GM23338 (cell line): ENCODE results near the gene TMCC1. TPM values are rescaled to one million over a fixed set of nuclear protein-coding genes. Genes with fewer than 3 reads are reported as not detected.

Source experiments
- ATAC-seq: fragments of 200-7000 bp; cut with Tn5 transposase; 3 replicates; pipeline ENCODE4 v1.9.1; 2020
- DNase-seq: peaks from one replicate; pipeline ENCODE4 v3.0.0-alpha.2; 2015; ENCODE audit warnings: low spot score
- H2AFZ ChIP-seq: fragments of 200-600 bp; sonication (generic); 2 replicates; pipeline ENCODE4 v1.8.0; 2016; ENCODE audit warnings: antibody characterized with exemption, mild to moderate bottlenecking, moderate library complexity
- H3F3A ChIP-seq: fragments of 200-600 bp; sonication (generic); replicated peaks from 2 replicates; pipeline ENCODE4 v1.8.0; 2017; ENCODE audit warnings: antibody characterized with exemption, mixed run types, low read depth
- H3K27ac ChIP-seq: fragments of 200-600 bp; sonication (generic); 2 replicates; pipeline ENCODE4 v1.6.1; 2016; ENCODE audit warnings: low read depth
- H3K27me3 ChIP-seq: fragments of 200-600 bp; sonication (generic); 2 replicates; pipeline ENCODE4 v1.8.0; 2016; ENCODE audit warnings: mild to moderate bottlenecking, mixed run types, moderate library complexity; ENCODE audit not compliant: insufficient read depth
- H3K36me3 ChIP-seq: fragments of 200-600 bp; sonication (generic); 2 replicates; pipeline ENCODE4 v1.8.0; 2016; ENCODE audit warnings: mild to moderate bottlenecking; ENCODE audit not compliant: insufficient read depth
- H3K4me1 ChIP-seq: fragments of 200-600 bp; sonication (generic); 2 replicates; pipeline ENCODE4 v1.8.0; 2016; ENCODE audit warnings: mild to moderate bottlenecking, moderate library complexity; ENCODE audit not compliant: insufficient read depth
- H3K4me2 ChIP-seq: fragments of 200-600 bp; sonication (generic); 2 replicates; pipeline ENCODE4 v1.7.1; 2017; ENCODE audit warnings: mixed run types
- H3K4me3 ChIP-seq: fragments of 200-600 bp; sonication (generic); 2 replicates; pipeline ENCODE4 v1.6.1; 2016; ENCODE audit warnings: mixed run types
- H3K79me2 ChIP-seq: fragments of 200-600 bp; sonication (generic); replicated peaks from 2 replicates; pipeline ENCODE4 v1.8.0; 2017; ENCODE audit warnings: mild to moderate bottlenecking; ENCODE audit not compliant: insufficient read depth
- H3K9me2 ChIP-seq: fragments of 200-600 bp; sonication (generic); 2 replicates; pipeline ENCODE4 v1.8.0; 2017; ENCODE audit not compliant: insufficient read depth
- H4K20me1 ChIP-seq: fragments of 200-600 bp; sonication (generic); replicated peaks from 2 replicates; pipeline ENCODE4 v1.8.0; 2017; ENCODE audit warnings: mild to moderate bottlenecking; ENCODE audit not compliant: insufficient read depth
- H3K27ac Mint-ChIP-seq: 2 replicates; pipeline ENCODE4 v1.8.0; 2020; ENCODE audit warnings: inconsistent platforms, mild to moderate bottlenecking, moderate library complexity, mixed read lengths
- H3K27me3 Mint-ChIP-seq: 3 replicates; pipeline ENCODE4 v1.8.0; 2022; ENCODE audit warnings: low read depth, mild to moderate bottlenecking, moderate library complexity, mixed read lengths, inconsistent platforms; ENCODE audit not compliant: insufficient read depth, poor library complexity
- H3K36me3 Mint-ChIP-seq: 3 replicates; pipeline ENCODE4 v1.8.0; 2021; ENCODE audit warnings: low read depth, mild to moderate bottlenecking, inconsistent platforms, moderate library complexity, mixed read lengths
- H3K4me1 Mint-ChIP-seq: 3 replicates; pipeline ENCODE4 v1.8.0; 2020; ENCODE audit warnings: mild to moderate bottlenecking, inconsistent platforms, mixed read lengths
- H3K4me3 Mint-ChIP-seq: 3 replicates; pipeline ENCODE4 v1.8.0; 2021; ENCODE audit warnings: moderate library complexity, mild to moderate bottlenecking, inconsistent platforms, mixed read lengths
- H3K9me3 Mint-ChIP-seq: 3 replicates; pipeline ENCODE4 v1.8.0; 2020; ENCODE audit warnings: moderate library complexity, mild to moderate bottlenecking, inconsistent platforms, mixed read lengths
- CREB1 ChIP-seq: fragments of 250-450 bp; sonication (Bioruptor Pico); IDR thresholded peaks from 2 replicates; pipeline ENCODE4 v1.5.0; 2020; ENCODE audit warnings: low read depth, mild to moderate bottlenecking, moderate library complexity
- ETS1 ChIP-seq: IDR thresholded peaks from 2 replicates; pipeline ENCODE4 v1.6.1; 2016; ENCODE audit warnings: antibody characterized with exemption
- EZH2 ChIP-seq: fragments of 200-600 bp; sonication (generic); IDR thresholded peaks from one replicate; pipeline ENCODE4 v1.8.0; 2017; ENCODE audit warnings: antibody characterized with exemption, mild to moderate bottlenecking, low read depth; ENCODE audit not compliant: unreplicated experiment
- EZH2phosphoT487 ChIP-seq: fragments of 200-600 bp; sonication (generic); IDR thresholded peaks from one replicate; pipeline ENCODE4 v1.8.1; 2018; ENCODE audit warnings: antibody characterized with exemption; ENCODE audit not compliant: unreplicated experiment
- JUNB ChIP-seq: IDR thresholded peaks from one replicate; pipeline ENCODE4 v1.6.1; 2016; ENCODE audit warnings: antibody characterized with exemption; ENCODE audit not compliant: unreplicated experiment
- NANOG ChIP-seq: IDR thresholded peaks from 2 replicates; pipeline ENCODE4 v1.6.1; 2016; ENCODE audit warnings: antibody characterized with exemption, borderline replicate concordance
- POLR2AphosphoS5 ChIP-seq: IDR thresholded peaks from 2 replicates; pipeline ENCODE4 v1.6.1; 2016; ENCODE audit warnings: antibody characterized with exemption, low read depth
- STAT1 ChIP-seq: IDR thresholded peaks from one replicate; pipeline ENCODE4 v1.6.1; 2016; ENCODE audit warnings: antibody characterized with exemption; ENCODE audit not compliant: unreplicated experiment
- ZNF114 ChIP-seq: fragments of 250-450 bp; sonication (Bioruptor Pico); IDR thresholded peaks from 2 replicates; pipeline ENCODE4 v1.5.0; 2020; ENCODE audit warnings: mild to moderate bottlenecking, moderate library complexity
- ZNF331 ChIP-seq: fragments of 250-450 bp; sonication (Bioruptor Pico); IDR thresholded peaks from 2 replicates; pipeline ENCODE4 v1.5.0; 2020; ENCODE audit warnings: low read depth, mild to moderate bottlenecking, moderate library complexity
- polyA plus RNA-seq: library from polyadenylated mRNA; unstranded; fragments of >200 nt; fragmentation: Nextera tagmentation; extraction: Ambion mirVana; gene quantifications from 2 replicates; pipeline ENCODE4 v1.2.1, GENCODE V29; 2016
- total RNA-seq: library from RNA; depleted of rRNA; stranded (reverse); fragments of >200 nt; shearing (Covaris generic); gene quantifications from 2 replicates; pipeline ENCODE4 v1.2.3, GENCODE V29; 2014
- TF ChIP-seq, protein P1 (sequence below): fragments of 250-450 bp; sonication (Bioruptor Pico); IDR thresholded peaks from 2 replicates; pipeline ENCODE4 v1.5.0; 2020; ENCODE audit warnings: mild to moderate bottlenecking, moderate library complexity
- TF ChIP-seq, protein P2 (sequence below): IDR thresholded peaks from one replicate; pipeline ENCODE4 v1.6.1; 2018; ENCODE audit warnings: antibody characterized with exemption; ENCODE audit not compliant: unreplicated experiment
- TF ChIP-seq, protein P3 (sequence below), 2 experiments: fragments of 200-600 bp in 1 of 2; sonication (generic) in 1 of 2; conservative IDR thresholded peaks; 2 replicates each; pipeline versions ENCODE4 v1.5.1 to v1.6.1; 2016 to 2017; ENCODE audit warnings: antibody characterized with exemption in 2 of 2, low read depth in 2 of 2, mild to moderate bottlenecking in 2 of 2, moderate library complexity in 1 of 2

The TMCC1 gene
- total and polyA plus RNA-seq, 2 experiments from 2014 or later, result 8.2 to 18.4 TPM

DNA sequence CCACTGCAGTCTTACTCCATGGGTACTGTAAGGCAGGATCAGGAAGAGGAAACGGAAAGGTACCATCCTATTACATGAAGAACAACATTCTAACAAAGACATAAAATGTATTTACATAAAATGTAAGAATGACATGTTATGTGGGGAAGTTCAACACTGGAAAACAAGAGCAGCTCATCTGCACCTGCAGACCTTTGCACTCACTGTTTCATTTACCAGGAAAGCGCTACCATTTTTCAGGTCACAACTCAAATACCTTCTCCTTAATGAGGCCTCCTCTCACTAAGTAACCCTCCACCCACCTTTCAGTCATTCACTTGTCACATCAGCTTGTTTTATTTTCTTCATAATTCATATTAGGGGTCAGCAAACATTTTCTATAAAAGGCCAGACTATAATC is 2.6 kb downstream of the TMCC1 start:
- DNase-seq (no peak), ATAC-seq (no peak)
- H3K9me3 Mint-ChIP-seq, result no peaks in the 10 kb centered on the region; the same call in 2 of the 3 replicates
- Histone ChIP-seq H3K4me3 (peak overlapping the region; percentile 68; the same call in 1 of the 2 replicates), H3K36me3 (no peaks in the 10 kb centered on the region), H3K27ac (no peak overlapping the region), H3K4me2 (peak overlapping the region; percentile 86), H2AFZ (no peak overlapping the region), H3K4me1 (peaks cover 33% of the 10 kb centered on the region), H3K79me2 (peaks cover 64% of the 10 kb centered on the region), H4K20me1 (peaks cover 7% of the 10 kb centered on the region; the same call in 1 of the 2 replicates), H3K9me2 (no peaks in the 10 kb centered on the region), H3F3A (no peaks in the 10 kb centered on the region), H3K27me3 (no peaks in the 10 kb centered on the region)
- peak overlapping the region; percentile 27; the same call in 2 of the 3 replicates for H3K4me3 Mint-ChIP-seq
- H3K27me3 Mint-ChIP-seq, result no peaks in the 10 kb centered on the region
- H3K36me3 Mint-ChIP-seq, result no peaks in the 10 kb centered on the region; the same call in 2 of the 3 replicates
- H3K4me1 Mint-ChIP-seq, result peaks cover 28% of the 10 kb centered on the region
- no peak overlapping the region for H3K27ac Mint-ChIP-seq
- TF ChIP-seq ZNF114 (CRISPR knock-in tag) (no peak), EZH2phosphoT487 (no peak), NANOG (no peak), ETS1 (no peak), ZNF331 (no peak), CREB1 (CRISPR knock-in tag) (no peak), JUNB (no peak), POLR2AphosphoS5 (no peak), EZH2 (no peak), STAT1 (no peak)
- TF ChIP-seq, protein P1, sequence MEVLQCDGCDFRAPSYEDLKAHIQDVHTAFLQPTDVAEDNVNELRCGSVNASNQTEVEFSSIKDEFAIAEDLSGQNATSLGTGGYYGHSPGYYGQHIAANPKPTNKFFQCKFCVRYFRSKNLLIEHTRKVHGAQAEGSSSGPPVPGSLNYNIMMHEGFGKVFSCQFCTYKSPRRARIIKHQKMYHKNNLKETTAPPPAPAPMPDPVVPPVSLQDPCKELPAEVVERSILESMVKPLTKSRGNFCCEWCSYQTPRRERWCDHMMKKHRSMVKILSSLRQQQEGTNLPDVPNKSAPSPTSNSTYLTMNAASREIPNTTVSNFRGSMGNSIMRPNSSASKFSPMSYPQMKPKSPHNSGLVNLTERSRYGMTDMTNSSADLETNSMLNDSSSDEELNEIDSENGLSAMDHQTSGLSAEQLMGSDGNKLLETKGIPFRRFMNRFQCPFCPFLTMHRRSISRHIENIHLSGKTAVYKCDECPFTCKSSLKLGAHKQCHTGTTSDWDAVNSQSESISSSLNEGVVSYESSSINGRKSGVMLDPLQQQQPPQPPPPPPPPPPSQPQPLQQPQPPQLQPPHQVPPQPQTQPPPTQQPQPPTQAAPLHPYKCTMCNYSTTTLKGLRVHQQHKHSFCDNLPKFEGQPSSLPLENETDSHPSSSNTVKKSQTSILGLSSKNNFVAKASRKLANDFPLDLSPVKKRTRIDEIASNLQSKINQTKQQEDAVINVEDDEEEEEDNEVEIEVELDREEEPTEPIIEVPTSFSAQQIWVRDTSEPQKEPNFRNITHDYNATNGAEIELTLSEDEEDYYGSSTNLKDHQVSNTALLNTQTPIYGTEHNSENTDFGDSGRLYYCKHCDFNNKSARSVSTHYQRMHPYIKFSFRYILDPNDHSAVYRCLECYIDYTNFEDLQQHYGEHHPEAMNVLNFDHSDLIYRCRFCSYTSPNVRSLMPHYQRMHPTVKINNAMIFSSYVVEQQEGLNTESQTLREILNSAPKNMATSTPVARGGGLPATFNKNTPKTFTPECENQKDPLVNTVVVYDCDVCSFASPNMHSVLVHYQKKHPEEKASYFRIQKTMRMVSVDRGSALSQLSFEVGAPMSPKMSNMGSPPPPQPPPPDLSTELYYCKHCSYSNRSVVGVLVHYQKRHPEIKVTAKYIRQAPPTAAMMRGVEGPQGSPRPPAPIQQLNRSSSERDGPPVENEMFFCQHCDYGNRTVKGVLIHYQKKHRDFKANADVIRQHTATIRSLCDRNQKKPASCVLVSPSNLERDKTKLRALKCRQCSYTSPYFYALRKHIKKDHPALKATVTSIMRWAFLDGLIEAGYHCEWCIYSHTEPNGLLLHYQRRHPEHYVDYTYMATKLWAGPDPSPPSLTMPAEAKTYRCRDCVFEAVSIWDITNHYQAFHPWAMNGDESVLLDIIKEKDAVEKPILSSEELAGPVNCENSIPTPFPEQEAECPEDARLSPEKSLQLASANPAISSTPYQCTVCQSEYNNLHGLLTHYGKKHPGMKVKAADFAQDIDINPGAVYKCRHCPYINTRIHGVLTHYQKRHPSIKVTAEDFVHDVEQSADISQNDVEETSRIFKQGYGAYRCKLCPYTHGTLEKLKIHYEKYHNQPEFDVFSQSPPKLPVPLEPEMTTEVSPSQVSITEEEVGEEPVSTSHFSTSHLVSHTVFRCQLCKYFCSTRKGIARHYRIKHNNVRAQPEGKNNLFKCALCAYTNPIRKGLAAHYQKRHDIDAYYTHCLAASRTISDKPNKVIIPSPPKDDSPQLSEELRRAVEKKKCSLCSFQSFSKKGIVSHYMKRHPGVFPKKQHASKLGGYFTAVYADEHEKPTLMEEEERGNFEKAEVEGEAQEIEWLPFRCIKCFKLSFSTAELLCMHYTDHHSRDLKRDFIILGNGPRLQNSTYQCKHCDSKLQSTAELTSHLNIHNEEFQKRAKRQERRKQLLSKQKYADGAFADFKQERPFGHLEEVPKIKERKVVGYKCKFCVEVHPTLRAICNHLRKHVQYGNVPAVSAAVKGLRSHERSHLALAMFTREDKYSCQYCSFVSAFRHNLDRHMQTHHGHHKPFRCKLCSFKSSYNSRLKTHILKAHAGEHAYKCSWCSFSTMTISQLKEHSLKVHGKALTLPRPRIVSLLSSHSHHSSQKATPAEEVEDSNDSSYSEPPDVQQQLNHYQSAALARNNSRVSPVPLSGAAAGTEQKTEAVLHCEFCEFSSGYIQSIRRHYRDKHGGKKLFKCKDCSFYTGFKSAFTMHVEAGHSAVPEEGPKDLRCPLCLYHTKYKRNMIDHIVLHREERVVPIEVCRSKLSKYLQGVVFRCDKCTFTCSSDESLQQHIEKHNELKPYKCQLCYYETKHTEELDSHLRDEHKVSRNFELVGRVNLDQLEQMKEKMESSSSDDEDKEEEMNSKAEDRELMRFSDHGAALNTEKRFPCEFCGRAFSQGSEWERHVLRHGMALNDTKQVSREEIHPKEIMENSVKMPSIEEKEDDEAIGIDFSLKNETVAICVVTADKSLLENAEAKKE, result no peak
- TF ChIP-seq, protein P2, sequence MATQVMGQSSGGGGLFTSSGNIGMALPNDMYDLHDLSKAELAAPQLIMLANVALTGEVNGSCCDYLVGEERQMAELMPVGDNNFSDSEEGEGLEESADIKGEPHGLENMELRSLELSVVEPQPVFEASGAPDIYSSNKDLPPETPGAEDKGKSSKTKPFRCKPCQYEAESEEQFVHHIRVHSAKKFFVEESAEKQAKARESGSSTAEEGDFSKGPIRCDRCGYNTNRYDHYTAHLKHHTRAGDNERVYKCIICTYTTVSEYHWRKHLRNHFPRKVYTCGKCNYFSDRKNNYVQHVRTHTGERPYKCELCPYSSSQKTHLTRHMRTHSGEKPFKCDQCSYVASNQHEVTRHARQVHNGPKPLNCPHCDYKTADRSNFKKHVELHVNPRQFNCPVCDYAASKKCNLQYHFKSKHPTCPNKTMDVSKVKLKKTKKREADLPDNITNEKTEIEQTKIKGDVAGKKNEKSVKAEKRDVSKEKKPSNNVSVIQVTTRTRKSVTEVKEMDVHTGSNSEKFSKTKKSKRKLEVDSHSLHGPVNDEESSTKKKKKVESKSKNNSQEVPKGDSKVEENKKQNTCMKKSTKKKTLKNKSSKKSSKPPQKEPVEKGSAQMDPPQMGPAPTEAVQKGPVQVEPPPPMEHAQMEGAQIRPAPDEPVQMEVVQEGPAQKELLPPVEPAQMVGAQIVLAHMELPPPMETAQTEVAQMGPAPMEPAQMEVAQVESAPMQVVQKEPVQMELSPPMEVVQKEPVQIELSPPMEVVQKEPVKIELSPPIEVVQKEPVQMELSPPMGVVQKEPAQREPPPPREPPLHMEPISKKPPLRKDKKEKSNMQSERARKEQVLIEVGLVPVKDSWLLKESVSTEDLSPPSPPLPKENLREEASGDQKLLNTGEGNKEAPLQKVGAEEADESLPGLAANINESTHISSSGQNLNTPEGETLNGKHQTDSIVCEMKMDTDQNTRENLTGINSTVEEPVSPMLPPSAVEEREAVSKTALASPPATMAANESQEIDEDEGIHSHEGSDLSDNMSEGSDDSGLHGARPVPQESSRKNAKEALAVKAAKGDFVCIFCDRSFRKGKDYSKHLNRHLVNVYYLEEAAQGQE, result no peak
- TF ChIP-seq, protein P3, sequence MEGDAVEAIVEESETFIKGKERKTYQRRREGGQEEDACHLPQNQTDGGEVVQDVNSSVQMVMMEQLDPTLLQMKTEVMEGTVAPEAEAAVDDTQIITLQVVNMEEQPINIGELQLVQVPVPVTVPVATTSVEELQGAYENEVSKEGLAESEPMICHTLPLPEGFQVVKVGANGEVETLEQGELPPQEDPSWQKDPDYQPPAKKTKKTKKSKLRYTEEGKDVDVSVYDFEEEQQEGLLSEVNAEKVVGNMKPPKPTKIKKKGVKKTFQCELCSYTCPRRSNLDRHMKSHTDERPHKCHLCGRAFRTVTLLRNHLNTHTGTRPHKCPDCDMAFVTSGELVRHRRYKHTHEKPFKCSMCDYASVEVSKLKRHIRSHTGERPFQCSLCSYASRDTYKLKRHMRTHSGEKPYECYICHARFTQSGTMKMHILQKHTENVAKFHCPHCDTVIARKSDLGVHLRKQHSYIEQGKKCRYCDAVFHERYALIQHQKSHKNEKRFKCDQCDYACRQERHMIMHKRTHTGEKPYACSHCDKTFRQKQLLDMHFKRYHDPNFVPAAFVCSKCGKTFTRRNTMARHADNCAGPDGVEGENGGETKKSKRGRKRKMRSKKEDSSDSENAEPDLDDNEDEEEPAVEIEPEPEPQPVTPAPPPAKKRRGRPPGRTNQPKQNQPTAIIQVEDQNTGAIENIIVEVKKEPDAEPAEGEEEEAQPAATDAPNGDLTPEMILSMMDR (conservative IDR thresholded peaks at IDR 0.05; ENCODE audit: low read depth in 2 of 2), result no peak
